Ishikawa (cell line): ENCODE results near the gene TADA2A.

Experiments used
- EP300 ChIP-seq: IDR thresholded peaks from 2 replicates; pipeline ENCODE4 v1.6.1; 2012; ENCODE audit warnings: borderline replicate concordance
- RAD21 ChIP-seq: IDR thresholded peaks from 2 replicates; pipeline ENCODE4 v1.6.1; 2012; ENCODE audit warnings: low read depth
- TEAD4 ChIP-seq: IDR thresholded peaks from 2 replicates; pipeline ENCODE4 v1.6.1; 2012

DNA sequence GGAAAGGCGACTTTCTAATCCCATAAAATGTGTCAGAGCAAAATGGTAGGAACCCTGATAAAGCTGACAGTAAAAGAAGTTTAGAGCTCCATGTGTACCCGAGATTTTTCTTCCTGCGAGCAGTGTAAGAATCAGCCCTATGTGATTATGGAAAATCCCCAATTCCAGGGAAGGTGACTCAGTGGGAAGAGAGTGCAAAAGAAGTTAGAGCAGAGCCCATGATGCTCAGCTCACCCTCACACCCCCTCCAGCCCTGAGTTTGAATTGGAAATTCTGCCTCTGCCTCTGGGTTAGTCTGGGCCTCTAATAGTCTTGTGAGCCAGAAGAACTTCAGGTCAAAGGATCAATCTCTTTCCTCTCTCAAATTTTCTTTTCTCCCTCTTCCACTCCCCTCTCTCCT, 18.4 kb upstream of the TADA2A start:
- TF ChIP-seq EP300 (no peak), TEAD4 (no peak), RAD21 (no peak)
